K562 (cell line): ENCODE measurements around the gene CRB2. TPM values are rescaled to one million over a fixed set of nuclear protein-coding genes. Genes with fewer than 3 reads are reported as not detected.

Experiments
- ATF6 ChIP-seq: sonication (generic); formaldehyde crosslinking; IDR thresholded peaks from 2 replicates; pipeline ENCODE4 v1.4.0; 2020; ENCODE audit warnings: mild to moderate bottlenecking, missing genetic modification reagents
- BRF2 ChIP-seq: IDR thresholded peaks from 3 replicates; pipeline ENCODE4 v1.6.1; 2011; ENCODE audit warnings: borderline replicate concordance, mild to moderate bottlenecking; ENCODE audit not compliant: insufficient read length, insufficient read depth
- CCAR2 ChIP-seq: fragments of 200-400 bp; formaldehyde crosslinking; IDR thresholded peaks from 2 replicates; pipeline ENCODE4 v1.6.1; 2017; ENCODE audit warnings: mild to moderate bottlenecking, low read depth, low read length
- CEBPB ChIP-seq: fragments of 450-650 bp; IDR thresholded peaks from 2 replicates; pipeline ENCODE4 v1.6.1; 2016; ENCODE audit warnings: missing genetic modification characterization, missing compliant biosample characterization
- CTBP1 ChIP-seq: fragments of 450-650 bp; IDR thresholded peaks from 2 replicates; pipeline ENCODE4 v1.6.1; 2016; ENCODE audit warnings: borderline replicate concordance
- CTCF ChIP-seq, 3 experiments: IDR thresholded peaks in 2 of 3; conservative IDR thresholded peaks in 1 of 3; 2 replicates each; pipeline ENCODE4 v1.5.1; 2011 to 2012; ENCODE audit warnings: low read length in 3 of 3, mild to moderate bottlenecking in 3 of 3, control low read depth in 2 of 3, improper control_type of control experiment in 1 of 3, inconsistent platforms in 1 of 3, low read depth in 1 of 3, mixed read lengths in 1 of 3, moderate library complexity in 1 of 3; ENCODE audit not compliant: insufficient read depth in 2 of 3
- FOXK1 ChIP-seq: sonication (generic); formaldehyde crosslinking; IDR thresholded peaks from 2 replicates; pipeline ENCODE4 v1.8.0; 2022; ENCODE audit warnings: missing genetic modification reagents, mild to moderate bottlenecking, borderline replicate concordance
- GTF2B ChIP-seq: IDR thresholded peaks from 2 replicates; pipeline ENCODE4 v1.6.1; 2011; ENCODE audit not compliant: insufficient read length; ENCODE audit errors: extremely low read depth
- HBP1 ChIP-seq: fragments of 450-650 bp; formaldehyde crosslinking; IDR thresholded peaks from 2 replicates; pipeline ENCODE4 v1.4.0; 2022; ENCODE audit warnings: missing genetic modification characterization
- KHSRP ChIP-seq: fragments of 450-650 bp; IDR thresholded peaks from 2 replicates; pipeline ENCODE4 v1.6.1; 2017
- PKNOX1 ChIP-seq: fragments of 450-650 bp; IDR thresholded peaks from 2 replicates; pipeline ENCODE4 v1.6.1; 2016
- RAD21 ChIP-seq, 2 experiments: fragments of 250-450 bp in 1 of 2; fragments of 450-650 bp in 1 of 2; sonication (Bioruptor Pico) in 1 of 2; formaldehyde crosslinking in 1 of 2; IDR thresholded peaks in 1 of 2; conservative IDR thresholded peaks in 1 of 2; 2 replicates each; pipeline versions ENCODE4 v1.4.0 to v1.8.0; 2020 to 2022; ENCODE audit warnings: mild to moderate bottlenecking in 2 of 2, moderate library complexity in 1 of 2
- RBM22 ChIP-seq: fragments of 200-400 bp; formaldehyde crosslinking; IDR thresholded peaks from 2 replicates; pipeline ENCODE4 v1.6.1; 2018; ENCODE audit warnings: low read length, low read depth; ENCODE audit not compliant: poor library complexity, severe bottlenecking
- ZBTB17 ChIP-seq: fragments of 450-650 bp; formaldehyde crosslinking; IDR thresholded peaks from 2 replicates; pipeline ENCODE4 v1.4.0; 2020; ENCODE audit warnings: mild to moderate bottlenecking
- polyA plus RNA-seq, 8 experiments: library from polyadenylated mRNA; depleted of rRNA in 4 of 8; stranded (reverse) in 5 of 8; unstranded in 3 of 8; fragments of >200 nt; fragmentation: Nextera tagmentation in 2 of 8; fragmentation: Illumina TruSeq in 1 of 8; extraction: Ambion mirVana in 2 of 8; extraction: Trizol in 1 of 8; gene quantifications; 2 replicates each; pipeline versions ENCODE4 v1.2.1 to v1.2.3, GENCODE V29; 2011 to 2014; ENCODE audit warnings: inconsistent platforms in 1 of 8, missing spikeins in 1 of 8
- total RNA-seq, 7 experiments: library from RNA; depleted of rRNA in 6 of 7; stranded (reverse); fragments of >200 nt in 6 of 7; fragmentation: Illumina TruSeq in 2 of 7; extraction: Trizol in 2 of 7; gene quantifications; 2 replicates each; pipeline versions ENCODE4 v1.2.1 to v1.2.3, GENCODE V29; 2011 to 2021; ENCODE audit warnings: low replicate concordance in 1 of 7

CRB2 gene
- total and polyA plus RNA-seq, 9 of the 15 experiments (the other 6 are each of a cell fraction or from before 2014, with no cell fraction given): 0.13 to 1.2 (median 0.25) TPM; not detected in 2

- TF ChIP-seq CTCF (IDR thresholded peaks at IDR 0.05 in 2 of 3, conservative IDR thresholded peaks at IDR 0.05 in 1 of 3; ENCODE audit: insufficient read depth in 2 of 3, low read depth in 1 of 3, low read length in 3 of 3): peak in 2 of 3 experiments; percentile 15 to 16; a peak in 1 of 6 replicates
- TF ChIP-seq ZBTB17 (CRISPR knock-in tag): no peak
- TF ChIP-seq PKNOX1: no peak
- TF ChIP-seq HBP1 (CRISPR knock-in tag): no peak
- no peak for TF ChIP-seq RBM22
- TF ChIP-seq CCAR2: no peak
- no peak for TF ChIP-seq ATF6 (CRISPR knock-in tag)
- no peak for TF ChIP-seq CEBPB
- TF ChIP-seq KHSRP: no peak
- no peak for TF ChIP-seq FOXK1 (CRISPR knock-in tag)
- TF ChIP-seq RAD21 (CRISPR knock-in tag; conservative IDR thresholded peaks at IDR 0.05 in 1 of 2, IDR thresholded peaks at IDR 0.05 in 1 of 2): peak in 1 of 2 experiments; percentile 31; a peak in 1 of 4 replicates
- TF ChIP-seq BRF2: no peak
- TF ChIP-seq CTBP1: no peak
- TF ChIP-seq GTF2B: no peak
Observed at GRCh38 chr9:123370526-123371227, 14.7 kb downstream of the CRB2 start (continued).
